ENCODE results near the gene HSPA12B. TPM values are rescaled to one million over a fixed set of nuclear protein-coding genes. Genes with fewer than 3 reads are reported as not detected.

HSPA12B gene
- total and polyA plus RNA-seq, 2 of the 4 experiments (the other 2 are of a cell fraction): not detected

DNA sequence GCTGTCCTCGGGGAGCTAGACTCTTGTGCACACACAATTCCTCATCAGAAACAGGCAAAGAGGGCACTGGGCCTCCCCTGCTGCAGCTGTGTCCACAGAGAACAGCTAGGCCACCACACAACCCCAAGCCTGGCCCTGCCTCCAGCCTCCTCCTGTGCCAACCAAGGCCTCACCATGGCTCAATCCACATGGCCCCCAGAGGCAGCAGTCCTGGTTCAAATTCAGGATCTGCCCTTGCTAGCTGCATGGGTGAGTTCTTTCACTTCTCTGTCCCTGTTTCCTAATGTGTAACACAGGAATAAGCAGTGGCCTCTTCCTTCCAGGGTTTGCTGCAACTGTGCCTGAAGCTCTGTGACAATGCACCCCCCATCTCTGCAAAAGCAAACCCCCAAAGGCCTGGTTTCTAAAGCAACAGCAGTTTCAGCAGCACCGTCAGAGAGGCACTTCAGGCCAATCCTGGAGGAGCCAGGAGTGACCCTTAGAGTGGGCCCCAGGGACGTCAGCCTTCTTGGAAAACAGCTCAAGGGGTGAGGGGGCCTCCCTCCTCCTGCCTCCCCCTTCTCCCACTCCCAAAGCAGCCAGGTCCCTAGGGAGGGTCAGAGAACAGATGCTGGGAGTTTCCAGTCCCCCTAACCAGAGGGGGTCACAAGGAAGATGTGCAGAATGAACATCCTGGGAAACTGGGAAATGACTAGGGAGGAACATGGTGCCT, 32.8 kb downstream of the HSPA12B start (continued):
- TF ChIP-seq RFX5 (IDR thresholded peaks at IDR 0.05; ENCODE audit: low read depth, low read length) (no peak), RCOR1 (IDR thresholded peaks at IDR 0.05; ENCODE audit: insufficient replicate concordance, low read length) (no peak), BHLHE40 (IDR thresholded peaks at IDR 0.05; ENCODE audit: low read depth, low read length) (no peak), CEBPB (IDR thresholded peaks at IDR 0.05; ENCODE audit: low read depth, low read length) (no peak)
- TF ChIP-seq, protein P1, sequence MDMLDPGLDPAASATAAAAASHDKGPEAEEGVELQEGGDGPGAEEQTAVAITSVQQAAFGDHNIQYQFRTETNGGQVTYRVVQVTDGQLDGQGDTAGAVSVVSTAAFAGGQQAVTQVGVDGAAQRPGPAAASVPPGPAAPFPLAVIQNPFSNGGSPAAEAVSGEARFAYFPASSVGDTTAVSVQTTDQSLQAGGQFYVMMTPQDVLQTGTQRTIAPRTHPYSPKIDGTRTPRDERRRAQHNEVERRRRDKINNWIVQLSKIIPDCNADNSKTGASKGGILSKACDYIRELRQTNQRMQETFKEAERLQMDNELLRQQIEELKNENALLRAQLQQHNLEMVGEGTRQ (IDR thresholded peaks at IDR 0.05; ENCODE audit: low read depth, low read length): no peak

Measured in IMR-90 (cell line).